ENCODE measurements around the gene PTBP1. TPM values are rescaled to one million over a fixed set of nuclear protein-coding genes. Genes with fewer than 3 reads are reported as not detected.

PTBP1 gene
- total RNA-seq, 1 experiment from 2014 or later: 712 TPM

DNA sequence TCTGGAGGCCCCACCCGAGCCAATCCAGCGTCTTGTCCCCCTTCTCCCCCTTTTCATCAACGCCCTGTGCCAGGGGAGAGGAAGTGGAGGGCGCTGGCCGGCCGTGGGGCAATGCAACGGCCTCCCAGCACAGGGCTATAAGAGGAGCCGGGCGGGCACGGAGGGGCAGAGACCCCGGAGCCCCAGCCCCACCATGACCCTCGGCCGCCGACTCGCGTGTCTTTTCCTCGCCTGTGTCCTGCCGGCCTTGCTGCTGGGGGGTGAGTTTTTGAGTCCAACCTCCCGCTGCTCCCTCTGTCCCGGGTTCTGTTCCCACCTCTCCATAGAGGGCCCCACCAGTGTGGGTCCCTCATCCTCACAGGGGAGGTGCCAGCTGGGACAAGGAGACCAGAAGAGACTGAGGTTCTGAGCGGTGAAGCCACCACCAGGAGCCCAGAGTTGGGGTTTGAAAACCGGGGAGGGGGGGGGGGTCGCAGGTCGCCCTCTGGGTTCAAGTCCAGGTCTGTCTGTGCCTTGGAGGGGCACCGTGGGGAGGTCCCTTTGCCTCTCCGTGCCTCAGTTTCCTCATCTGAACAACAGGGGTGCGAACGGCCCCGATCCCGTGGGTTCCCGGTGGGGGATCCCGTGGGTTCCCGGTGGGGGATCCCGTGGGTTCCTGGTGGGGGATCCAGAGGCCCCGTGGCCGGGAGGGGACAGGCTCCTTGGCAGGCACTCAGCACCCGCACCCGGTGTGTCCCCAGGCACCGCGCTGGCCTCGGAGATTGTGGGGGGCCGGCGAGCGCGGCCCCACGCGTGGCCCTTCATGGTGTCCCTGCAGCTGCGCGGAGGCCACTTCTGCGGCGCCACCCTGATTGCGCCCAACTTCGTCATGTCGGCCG lies 55.1 kb downstream of the PTBP1 start, which contains the start of gene ELANE:
Gene ELANE (plus strand): TSS at position 168 of the 878 bp plus-strand sequence. CDS start 26 bp downstream, at position 194.
- peaks cover 0 to under 1% of the 10 kb centered on the region in 2 experiments; a peak in 1 of 4 replicates for H3K4me1 Mint-ChIP-seq
- Histone ChIP-seq H3K79me1 (ENCODE audit: insufficient read depth, low read depth, low read length, poor library complexity, severe bottlenecking) (no peaks in the 10 kb centered on the region), H3K18ac (ENCODE audit: insufficient read length, low read depth, low read length) (no peak within 1 kb of the TSS), H2BK12ac (ENCODE audit: insufficient read length, low read depth, low read length) (no peak within 1 kb of the TSS), H2AFZ (ENCODE audit: low read length) (no peak within 1 kb of the TSS), H4K20me1 (ENCODE audit: control insufficient read depth, insufficient read depth, insufficient read length) (no peaks in the 10 kb centered on the region), H3K23ac (ENCODE audit: insufficient read length, low read depth, low read length) (no peak within 1 kb of the TSS), H3K4me1 (ENCODE audit: insufficient read depth, low read length) (no peaks in the 10 kb centered on the region), H2AK5ac (ENCODE audit: insufficient read length, low read length) (no peak within 1 kb of the TSS), H2BK5ac (ENCODE audit: insufficient read length, low read length) (no peak within 1 kb of the TSS), H3K23me2 (ENCODE audit: insufficient read length, low read depth, low read length, poor library complexity, severe bottlenecking) (no peaks in the 10 kb centered on the region), H3K9me3 (ENCODE audit: control insufficient read depth, low read depth, low read length) (no peaks in the 10 kb centered on the region), H2BK120ac (ENCODE audit: low read depth, low read length, poor library complexity, severe bottlenecking) (no peak within 1 kb of the TSS), H3T11ph (ENCODE audit: low read length) (no peak within 1 kb of the TSS), H4K8ac (replicated peaks; ENCODE audit: insufficient read length, low read depth, low read length) (no peak within 1 kb of the TSS), H3K4me2 (ENCODE audit: insufficient read depth, insufficient read length, low read length) (no peak within 1 kb of the TSS), H4K5ac (ENCODE audit: insufficient read length, low read depth, low read length) (no peak within 1 kb of the TSS), H3K27me3 (ENCODE audit: insufficient read depth, low read length) (no peaks in the 10 kb centered on the region), H4K91ac (ENCODE audit: insufficient read length, low read depth, low read length) (no peak within 1 kb of the TSS), H3K9ac (ENCODE audit: extremely low read depth, insufficient read length, low read length) (no peak within 1 kb of the TSS), H3K79me2 (ENCODE audit: insufficient read depth, low read length) (no peaks in the 10 kb centered on the region), H2BK15ac (ENCODE audit: low read depth, low read length) (no peak within 1 kb of the TSS; the same call in 1 of the 2 replicates), H3K4ac (ENCODE audit: low read depth, low read length) (no peak within 1 kb of the TSS), H3K14ac (ENCODE audit: insufficient read depth, low read length) (no peak within 1 kb of the TSS), H3K56ac (ENCODE audit: insufficient read length, low read depth, low read length) (no peak within 1 kb of the TSS), H3K27ac (ENCODE audit: insufficient read length, low read depth, low read length) (no peak within 1 kb of the TSS), H2BK20ac (ENCODE audit: low read depth, low read length, poor library complexity, severe bottlenecking) (no peak within 1 kb of the TSS)
- TF ChIP-seq, protein P1, sequence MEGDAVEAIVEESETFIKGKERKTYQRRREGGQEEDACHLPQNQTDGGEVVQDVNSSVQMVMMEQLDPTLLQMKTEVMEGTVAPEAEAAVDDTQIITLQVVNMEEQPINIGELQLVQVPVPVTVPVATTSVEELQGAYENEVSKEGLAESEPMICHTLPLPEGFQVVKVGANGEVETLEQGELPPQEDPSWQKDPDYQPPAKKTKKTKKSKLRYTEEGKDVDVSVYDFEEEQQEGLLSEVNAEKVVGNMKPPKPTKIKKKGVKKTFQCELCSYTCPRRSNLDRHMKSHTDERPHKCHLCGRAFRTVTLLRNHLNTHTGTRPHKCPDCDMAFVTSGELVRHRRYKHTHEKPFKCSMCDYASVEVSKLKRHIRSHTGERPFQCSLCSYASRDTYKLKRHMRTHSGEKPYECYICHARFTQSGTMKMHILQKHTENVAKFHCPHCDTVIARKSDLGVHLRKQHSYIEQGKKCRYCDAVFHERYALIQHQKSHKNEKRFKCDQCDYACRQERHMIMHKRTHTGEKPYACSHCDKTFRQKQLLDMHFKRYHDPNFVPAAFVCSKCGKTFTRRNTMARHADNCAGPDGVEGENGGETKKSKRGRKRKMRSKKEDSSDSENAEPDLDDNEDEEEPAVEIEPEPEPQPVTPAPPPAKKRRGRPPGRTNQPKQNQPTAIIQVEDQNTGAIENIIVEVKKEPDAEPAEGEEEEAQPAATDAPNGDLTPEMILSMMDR (conservative IDR thresholded peaks at IDR 0.05): no peak
- H3K9me3 Mint-ChIP-seq: no peaks in the 10 kb centered on the region; a peak in 1 of 5 replicates
- H3K4me3 Mint-ChIP-seq: no peak within 1 kb of the TSS
- peaks cover 17% of the 10 kb centered on the region for H3K27me3 Mint-ChIP-seq (ENCODE audit: low read depth)
- no peak for DNase-seq
- WGBS (ENCODE audit: extremely low coverage, insufficient read length, low lambda C conversion rate): no CpG with 5 or more reads among the region's 55 CpGs
- no peaks in the 10 kb centered on the region for H3K36me3 Mint-ChIP-seq (ENCODE audit: insufficient read depth in 1 of 3, low read depth in 3 of 3)
- H3K27ac Mint-ChIP-seq: no peak within 1 kb of the TSS

Data from H9 (cell line).